Thoracic aorta (tissue), 2 donors: Measurements from ENCODE around the gene NAXD. TPM values are rescaled to one million over a fixed set of nuclear protein-coding genes. Genes with fewer than 3 reads are reported as not detected.

ENCODE experiments used
- ATAC-seq: fragments of 150-250 bp; one replicate; pipeline ENCODE4 v1.8.0; 2017; ENCODE audit warnings: low read depth; ENCODE audit not compliant: insufficient number of reproducible peaks, low FRiP score
- DNase-seq: peaks from one replicate; pipeline ENCODE4 v3.0.0-alpha.2; 2020; ENCODE audit warnings: low spot score
- H3K27ac ChIP-seq, 2 donors: fragments of 200-600 bp; sonication (generic); 1 replicate in 1 of 2; 2 replicates in 1 of 2; pipeline ENCODE4 v1.5.1; 2016; ENCODE audit warnings: mild to moderate bottlenecking in 2 of 2, moderate library complexity in 2 of 2
- H3K27me3 ChIP-seq: fragments of 200-600 bp; sonication (generic); replicated peaks from 2 replicates; pipeline ENCODE4 v1.6.0; 2016; ENCODE audit warnings: mild to moderate bottlenecking; ENCODE audit not compliant: insufficient read depth
- H3K36me3 ChIP-seq: fragments of 200-600 bp; sonication (generic); one replicate; pipeline ENCODE4 v1.5.1; 2016
- H3K4me1 ChIP-seq, 2 donors: fragments of 200-600 bp; sonication (generic); 1 replicate in 1 of 2; 2 replicates in 1 of 2; pipeline versions ENCODE4 v1.5.1 to v1.6.0; 2016; ENCODE audit warnings: low read depth in 2 of 2, mild to moderate bottlenecking in 1 of 2; ENCODE audit not compliant: control insufficient read depth in 1 of 2
- H3K4me3 ChIP-seq: fragments of 200-600 bp; sonication (generic); 2 replicates; pipeline ENCODE4 v1.5.1; 2016; ENCODE audit warnings: mild to moderate bottlenecking
- H3K9me3 ChIP-seq: fragments of 200-600 bp; sonication (generic); 2 replicates; pipeline ENCODE4 v1.5.1; 2016
- total RNA-seq, 2 donors: library from RNA; depleted of rRNA; stranded (reverse); fragments of >200 nt; gene quantifications; one replicate each; pipeline versions ENCODE4 v1.1.0 to v1.2.3, GENCODE V29; 2016
- TF ChIP-seq, protein P1 (sequence below): fragments of 200-600 bp; sonication (generic); IDR thresholded peaks from one replicate; pipeline ENCODE4 v1.5.1; 2019; ENCODE audit warnings: antibody characterized with exemption

The NAXD gene
- total RNA-seq, 2 donors from 2014 or later: 24.9 to 31.4 TPM

- ATAC-seq (no peak), DNase-seq (no peak)
- H3K4me3 ChIP-seq: no peak overlapping the region
- TF ChIP-seq, protein P1, sequence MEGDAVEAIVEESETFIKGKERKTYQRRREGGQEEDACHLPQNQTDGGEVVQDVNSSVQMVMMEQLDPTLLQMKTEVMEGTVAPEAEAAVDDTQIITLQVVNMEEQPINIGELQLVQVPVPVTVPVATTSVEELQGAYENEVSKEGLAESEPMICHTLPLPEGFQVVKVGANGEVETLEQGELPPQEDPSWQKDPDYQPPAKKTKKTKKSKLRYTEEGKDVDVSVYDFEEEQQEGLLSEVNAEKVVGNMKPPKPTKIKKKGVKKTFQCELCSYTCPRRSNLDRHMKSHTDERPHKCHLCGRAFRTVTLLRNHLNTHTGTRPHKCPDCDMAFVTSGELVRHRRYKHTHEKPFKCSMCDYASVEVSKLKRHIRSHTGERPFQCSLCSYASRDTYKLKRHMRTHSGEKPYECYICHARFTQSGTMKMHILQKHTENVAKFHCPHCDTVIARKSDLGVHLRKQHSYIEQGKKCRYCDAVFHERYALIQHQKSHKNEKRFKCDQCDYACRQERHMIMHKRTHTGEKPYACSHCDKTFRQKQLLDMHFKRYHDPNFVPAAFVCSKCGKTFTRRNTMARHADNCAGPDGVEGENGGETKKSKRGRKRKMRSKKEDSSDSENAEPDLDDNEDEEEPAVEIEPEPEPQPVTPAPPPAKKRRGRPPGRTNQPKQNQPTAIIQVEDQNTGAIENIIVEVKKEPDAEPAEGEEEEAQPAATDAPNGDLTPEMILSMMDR: no peak
- no peaks in the 10 kb centered on the region for H3K4me1 ChIP-seq
- no peak overlapping the region for H3K27ac ChIP-seq
- H3K9me3 ChIP-seq: no peaks in the 10 kb centered on the region
- H3K27me3 ChIP-seq: no peaks in the 10 kb centered on the region
- H3K36me3 ChIP-seq: peaks cover 51% of the 10 kb centered on the region
These were observed 67.4 kb downstream of the NAXD start for GRCh38 chr13:110682746-110683145.

DNA sequence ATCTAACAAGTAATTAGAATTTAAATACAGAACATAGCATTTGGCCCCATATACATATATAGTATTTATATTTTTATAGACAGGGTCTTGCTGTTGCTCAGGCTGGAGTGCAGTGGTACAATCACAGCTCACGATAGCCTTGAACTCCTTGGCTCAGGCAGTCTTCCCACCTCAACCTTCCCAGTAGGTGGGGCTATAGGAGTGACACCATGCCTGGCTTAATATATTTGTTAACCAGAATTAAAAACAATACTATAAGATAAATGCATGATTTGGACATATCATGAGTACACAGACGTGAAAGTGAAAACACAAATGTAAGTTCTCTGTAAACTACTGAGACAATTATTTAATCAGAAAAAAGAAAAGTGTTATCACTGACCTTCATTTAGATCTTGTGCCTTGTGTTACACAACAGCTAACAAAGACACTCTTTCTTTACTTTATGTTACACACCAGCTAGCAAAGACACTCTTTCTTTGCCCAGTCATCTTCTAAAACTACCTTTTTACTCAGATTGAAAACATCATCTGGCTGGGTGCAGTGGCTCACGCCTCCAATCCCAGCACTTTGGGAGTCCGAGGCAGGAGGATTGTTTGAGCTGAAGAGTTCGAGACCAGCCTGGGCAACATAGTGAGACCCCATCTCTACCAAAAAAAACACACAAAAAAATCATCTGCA, 68.0 kb downstream of the NAXD start:
- Histone ChIP-seq H3K9me3 (no peaks in the 10 kb centered on the region), H3K4me3 (no peak overlapping the region), H3K36me3 (peaks cover 55% of the 10 kb centered on the region), H3K27ac (no peak overlapping the region), H3K4me1 (no peaks in the 10 kb centered on the region), H3K27me3 (no peaks in the 10 kb centered on the region)
- ATAC-seq (no peak), DNase-seq (no peak)
- TF ChIP-seq, protein P1: no peak

- Histone ChIP-seq H3K9me3 (no peaks in the 10 kb centered on the region), H3K27me3 (no peaks in the 10 kb centered on the region), H3K4me1 (no peaks in the 10 kb centered on the region), H3K36me3 (peaks cover 52% of the 10 kb centered on the region), H3K27ac (no peak overlapping the region), H3K4me3 (no peak overlapping the region)
- no peak for DNase-seq
- TF ChIP-seq, protein P1: no peak
- no peak for ATAC-seq
These were observed 68.6 kb downstream of the NAXD start for GRCh38 chr13:110683921-110684320.

DNA sequence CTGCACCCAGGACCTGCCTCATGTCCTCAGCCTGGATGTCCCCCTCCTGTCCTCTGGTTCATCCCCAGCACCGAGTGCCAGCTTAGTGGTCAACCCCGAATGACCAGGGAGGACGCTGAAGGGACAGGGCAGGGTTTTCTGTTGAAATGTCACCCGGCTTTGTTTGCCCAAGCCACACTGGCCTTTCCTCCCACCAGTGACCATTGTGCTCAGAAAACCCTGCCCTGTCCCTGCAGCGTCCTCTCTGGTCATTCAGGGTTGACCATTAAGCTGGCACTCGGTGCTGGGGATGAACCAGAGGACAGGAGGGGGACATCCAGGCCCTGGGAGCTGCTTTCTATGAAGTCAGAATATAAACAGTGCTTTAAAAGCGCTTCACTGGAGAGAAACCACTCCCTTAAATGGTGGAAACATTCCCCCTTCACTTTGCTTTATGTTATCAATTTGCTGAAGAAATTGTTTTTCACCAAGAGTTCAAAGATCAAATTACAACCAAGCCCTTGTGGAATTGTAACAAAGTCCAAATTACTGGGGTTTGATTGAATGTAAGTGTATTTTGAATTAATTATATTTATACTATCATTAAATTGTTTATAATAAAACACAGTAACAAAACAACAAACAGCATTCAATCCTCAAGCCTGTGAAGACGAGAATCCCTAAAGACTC, 69.2 kb downstream of the NAXD start:
- Histone ChIP-seq H3K36me3 (peaks cover 49% of the 10 kb centered on the region), H3K27me3 (no peaks in the 10 kb centered on the region), H3K27ac (no peak overlapping the region), H3K9me3 (no peaks in the 10 kb centered on the region), H3K4me1 (no peaks in the 10 kb centered on the region), H3K4me3 (no peak overlapping the region)
- no peak for ATAC-seq
- TF ChIP-seq, protein P1: no peak
- DNase-seq: no peak

DNA sequence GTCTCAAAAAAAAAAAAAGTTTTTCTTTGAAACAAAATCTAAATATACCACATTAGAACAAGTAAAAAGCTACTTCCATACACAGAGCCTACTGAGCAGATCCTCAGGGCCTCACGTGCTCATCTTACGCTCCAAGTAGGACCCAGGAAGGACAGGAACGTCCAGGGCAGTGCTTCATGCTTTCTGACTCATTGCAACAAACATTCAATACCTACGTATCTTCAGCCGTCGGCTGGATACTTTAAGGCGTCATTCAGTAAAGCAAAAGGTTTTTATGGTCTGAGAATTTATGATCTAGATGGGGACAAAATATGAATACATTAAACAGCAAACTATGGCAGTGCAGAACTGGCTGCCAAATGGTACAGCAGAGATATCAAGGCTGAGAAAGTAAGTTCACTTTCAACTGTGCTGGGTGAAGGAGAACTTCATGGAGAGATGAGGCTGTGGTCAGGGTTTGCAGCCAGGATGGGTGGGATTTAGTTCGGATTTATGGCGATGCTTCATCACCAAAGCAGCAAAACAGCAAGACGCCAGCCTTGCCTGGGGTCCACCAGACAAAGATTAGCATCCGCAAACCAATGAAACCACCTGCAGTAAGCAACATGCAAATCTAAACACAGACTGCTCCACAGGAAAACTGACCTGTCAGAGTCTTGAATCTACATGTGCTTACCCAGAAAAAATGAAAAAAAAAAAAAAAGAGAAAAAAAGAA, 70.1 kb downstream of the NAXD start:
- Histone ChIP-seq H3K27me3 (no peaks in the 10 kb centered on the region), H3K36me3 (peaks cover 48% of the 10 kb centered on the region), H3K4me3 (no peak overlapping the region), H3K9me3 (no peaks in the 10 kb centered on the region), H3K4me1 (no peaks in the 10 kb centered on the region), H3K27ac (no peak overlapping the region)
- TF ChIP-seq, protein P1: no peak
- DNase-seq (no peak), ATAC-seq (no peak)
